Measurements from ENCODE around the gene RGS6.

The RGS6 gene

DNA sequence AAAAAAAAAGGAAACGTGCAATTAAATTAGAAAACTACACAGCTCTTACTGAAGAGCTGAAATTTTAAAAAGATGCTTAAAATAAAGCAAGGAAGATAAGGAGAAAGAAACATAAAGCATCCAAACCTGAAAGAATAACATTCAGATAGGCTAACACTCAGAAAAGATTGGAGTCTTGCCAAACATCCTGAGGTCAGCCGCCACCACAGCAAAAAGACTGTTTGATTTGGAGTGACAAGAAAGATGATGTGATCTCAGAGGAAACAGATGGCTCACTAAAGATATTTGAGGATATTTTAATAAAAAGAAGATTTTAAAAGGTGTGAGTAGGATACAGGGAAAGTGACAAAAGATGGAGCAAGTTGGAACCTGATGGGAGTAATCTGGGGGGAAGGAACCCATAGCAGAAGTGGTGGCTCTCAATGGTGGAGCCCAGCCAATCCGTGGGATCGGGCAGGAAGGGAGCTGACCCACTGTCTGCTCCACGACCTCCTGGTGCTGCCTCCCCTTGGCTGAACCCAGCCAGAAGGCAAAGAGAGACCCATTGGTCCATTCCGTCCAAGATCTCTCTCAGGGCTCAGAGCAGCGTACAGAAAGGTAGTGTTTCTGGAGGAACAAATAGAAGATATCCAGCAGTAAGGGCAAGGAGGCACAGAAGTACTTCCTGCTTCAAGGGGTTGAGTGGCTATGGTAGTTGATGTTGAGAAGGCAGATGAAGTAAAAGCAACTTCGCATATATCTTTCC, 469.6 kb downstream of the RGS6 start:
- H3K4me1 Mint-ChIP-seq (ENCODE audit: low read depth) = peaks cover 12% of the 10 kb centered on the region
- no peak overlapping the region for H3K4me3 Mint-ChIP-seq
- H3K27me3 Mint-ChIP-seq = peaks cover 59% of the 10 kb centered on the region
- H3K27ac Mint-ChIP-seq = no peak overlapping the region
- no peaks in the 10 kb centered on the region for H3K9me3 Mint-ChIP-seq
- H3K36me3 Mint-ChIP-seq (ENCODE audit: low read depth) = no peaks in the 10 kb centered on the region

DNA sequence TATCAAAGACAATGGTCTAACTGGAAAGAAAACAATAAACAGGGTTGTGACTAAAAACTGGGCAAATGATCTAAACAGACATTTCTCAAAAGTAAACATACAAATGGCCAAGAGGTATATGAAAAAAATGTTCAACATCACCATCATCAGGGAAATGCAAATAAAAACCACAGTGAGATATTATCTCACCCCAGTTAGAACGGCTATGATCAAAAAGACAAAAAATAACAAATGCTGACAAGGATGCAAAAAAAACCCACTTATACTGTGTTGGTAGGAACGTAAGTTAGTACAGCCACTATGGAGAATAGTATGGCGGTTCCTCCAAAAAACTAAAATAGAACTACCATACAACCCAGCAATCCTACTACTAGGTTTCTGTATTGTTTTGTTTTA, 470.1 kb downstream of the RGS6 start:
- H3K27ac Mint-ChIP-seq = no peak overlapping the region
- H3K36me3 Mint-ChIP-seq (ENCODE audit: low read depth) = no peaks in the 10 kb centered on the region
- H3K4me3 Mint-ChIP-seq = no peak overlapping the region
- no peaks in the 10 kb centered on the region for H3K9me3 Mint-ChIP-seq
- peaks cover 59% of the 10 kb centered on the region for H3K27me3 Mint-ChIP-seq
- peaks cover 12% of the 10 kb centered on the region for H3K4me1 Mint-ChIP-seq (ENCODE audit: low read depth)

DNA sequence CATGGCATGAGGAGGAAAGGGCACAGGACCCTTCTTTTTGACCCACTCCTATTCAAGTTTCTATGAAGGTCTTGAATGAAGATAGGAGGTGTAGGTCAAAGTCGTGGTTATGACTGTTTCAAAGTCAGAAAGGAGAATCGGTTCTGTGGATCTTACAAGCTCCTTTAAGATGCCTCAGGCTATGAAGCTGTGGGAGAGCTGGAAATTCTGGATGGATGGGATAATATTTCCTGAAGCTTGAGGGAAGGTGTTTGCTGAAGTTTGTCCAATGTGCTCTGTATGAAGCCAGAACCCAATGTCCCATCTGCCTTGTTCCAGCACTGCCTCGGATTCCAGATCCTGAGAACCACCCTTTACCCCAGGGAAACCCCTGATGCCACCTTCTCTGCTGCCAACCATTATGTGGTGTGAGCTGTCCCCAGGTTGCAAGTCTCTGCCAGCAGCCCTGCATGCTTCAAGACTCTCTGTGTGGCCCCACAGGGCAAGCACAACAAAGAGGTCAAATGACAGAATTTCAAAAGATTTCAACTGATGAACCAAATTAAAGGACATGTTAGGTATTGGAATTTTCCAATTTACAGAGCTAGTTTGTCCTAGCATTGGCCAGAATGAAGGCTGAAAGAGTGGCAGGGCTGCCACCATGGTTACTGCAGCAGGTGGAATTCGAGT, 472.0 kb downstream of the RGS6 start:
- no peak overlapping the region for H3K27ac Mint-ChIP-seq
- peaks cover 12% of the 10 kb centered on the region for H3K4me1 Mint-ChIP-seq (ENCODE audit: low read depth)
- H3K36me3 Mint-ChIP-seq (ENCODE audit: low read depth) = no peaks in the 10 kb centered on the region
- peaks cover 51% of the 10 kb centered on the region for H3K27me3 Mint-ChIP-seq
- H3K9me3 Mint-ChIP-seq = peaks cover 3% of the 10 kb centered on the region
- H3K4me3 Mint-ChIP-seq = no peak overlapping the region

DNA sequence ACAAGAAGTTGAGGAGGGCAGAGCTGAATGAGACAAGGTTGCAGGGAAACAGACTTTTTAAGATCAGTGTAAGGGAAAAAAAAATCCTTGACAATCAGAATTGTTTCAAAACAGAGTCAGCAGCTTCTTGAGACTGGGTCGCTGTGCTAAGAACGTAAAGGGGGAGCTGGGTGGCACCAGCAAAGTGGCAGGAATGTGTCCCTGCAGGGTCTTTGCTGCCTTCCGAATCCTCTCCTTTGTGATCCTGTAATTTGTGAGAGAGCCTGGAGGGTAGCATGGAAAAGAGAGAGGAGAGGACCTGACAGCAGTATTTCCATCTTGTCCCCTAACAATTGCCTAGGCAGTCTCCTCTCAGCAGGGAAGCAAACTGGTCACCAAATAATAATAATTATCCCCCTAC, 472.8 kb downstream of the RGS6 start:
- H3K27ac Mint-ChIP-seq = no peak overlapping the region
- H3K9me3 Mint-ChIP-seq = peaks cover 3% of the 10 kb centered on the region
- no peak overlapping the region for H3K4me3 Mint-ChIP-seq
- peaks cover 47% of the 10 kb centered on the region for H3K27me3 Mint-ChIP-seq
- H3K4me1 Mint-ChIP-seq (ENCODE audit: low read depth) = peaks cover 12% of the 10 kb centered on the region
- no peaks in the 10 kb centered on the region for H3K36me3 Mint-ChIP-seq (ENCODE audit: low read depth)

DNA sequence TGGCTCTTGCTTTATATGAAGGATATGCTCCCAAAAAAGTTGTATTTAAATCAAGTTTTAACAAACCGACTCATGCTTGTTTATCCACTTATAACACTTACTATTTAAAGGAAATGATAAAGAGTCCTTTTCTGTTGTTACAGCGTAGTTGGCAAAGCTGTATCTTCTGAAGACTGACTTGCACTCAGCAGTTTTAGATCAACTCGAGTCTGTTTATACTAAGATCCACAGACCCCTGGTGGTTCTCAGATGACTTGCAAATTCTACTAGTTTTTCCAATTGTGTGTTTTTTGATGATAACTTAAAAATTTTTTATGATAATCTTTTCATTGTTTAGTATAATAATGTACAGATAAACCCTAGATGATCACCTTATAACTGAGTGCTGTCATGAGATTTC, 475.8 kb downstream of the RGS6 start:
- Mint-ChIP-seq H3K27me3 (peaks cover 23% of the 10 kb centered on the region), H3K4me1 (ENCODE audit: low read depth) (no peaks in the 10 kb centered on the region), H3K27ac (no peak overlapping the region), H3K4me3 (no peak overlapping the region), H3K9me3 (peaks cover 8% of the 10 kb centered on the region), H3K36me3 (ENCODE audit: low read depth) (no peaks in the 10 kb centered on the region)

DNA sequence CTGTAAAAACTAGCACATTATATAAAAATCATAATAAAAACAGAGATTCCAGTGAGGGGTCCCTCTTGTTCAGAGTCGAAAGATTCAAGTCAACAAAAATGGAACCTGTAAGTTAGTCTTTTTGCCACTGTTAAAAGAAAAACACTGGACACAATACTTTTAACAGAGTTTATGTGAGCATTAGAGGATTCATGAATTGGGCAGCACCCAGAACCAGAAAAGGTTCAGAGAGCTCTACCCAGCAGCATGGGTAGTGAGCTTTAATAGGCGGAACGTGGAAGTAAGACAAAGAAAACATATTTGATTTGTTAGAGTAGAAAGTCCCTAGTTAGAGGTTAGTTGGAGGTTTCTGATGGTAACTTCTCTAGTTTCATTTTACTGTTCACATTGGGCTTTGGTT, 476.8 kb downstream of the RGS6 start:
- H3K27ac Mint-ChIP-seq = no peak overlapping the region
- H3K4me3 Mint-ChIP-seq = no peak overlapping the region
- peaks cover 17% of the 10 kb centered on the region for H3K27me3 Mint-ChIP-seq
- H3K9me3 Mint-ChIP-seq = peaks cover 8% of the 10 kb centered on the region
- no peaks in the 10 kb centered on the region for H3K4me1 Mint-ChIP-seq (ENCODE audit: low read depth)
- no peaks in the 10 kb centered on the region for H3K36me3 Mint-ChIP-seq (ENCODE audit: low read depth)

DNA sequence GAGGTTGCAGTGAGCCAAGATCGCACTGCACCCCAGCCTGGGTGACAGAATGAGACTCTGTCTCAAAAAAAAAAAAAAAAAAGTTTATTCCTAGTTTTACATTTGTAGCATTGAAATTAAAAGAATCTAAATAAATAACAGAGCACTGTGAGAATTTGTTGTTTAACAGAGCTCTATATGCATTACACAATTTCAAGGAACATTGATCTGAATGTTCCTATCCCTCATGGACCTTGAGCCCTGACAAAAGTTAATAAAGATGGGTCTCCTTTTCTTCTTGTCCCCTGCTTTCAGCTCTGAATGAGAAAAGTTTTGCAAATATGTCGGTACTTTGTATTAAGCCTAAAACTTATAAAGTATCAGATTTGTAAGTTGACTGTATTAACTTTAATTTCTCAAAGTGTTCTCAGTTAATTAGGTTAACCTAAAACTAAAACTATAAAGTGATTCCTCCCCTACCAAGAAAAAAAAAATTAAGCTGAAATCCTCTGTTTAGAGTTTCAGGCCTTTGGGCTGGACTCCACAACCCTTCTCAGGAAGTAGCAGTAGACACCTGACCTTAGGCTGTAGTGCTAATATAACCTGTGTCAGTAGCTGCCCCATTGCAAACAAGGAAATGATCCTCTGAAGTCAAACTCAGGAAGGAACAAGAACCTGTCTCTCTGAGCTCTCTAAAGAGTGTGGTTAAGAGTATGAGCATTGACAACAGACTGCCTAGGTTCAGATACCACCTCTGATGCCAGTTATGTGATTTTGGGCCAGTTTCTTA, 484.0 kb downstream of the RGS6 start:
- no peak overlapping the region for H3K27ac Mint-ChIP-seq
- no peak overlapping the region for H3K4me3 Mint-ChIP-seq
- peaks cover 19% of the 10 kb centered on the region for H3K27me3 Mint-ChIP-seq
- no peaks in the 10 kb centered on the region for H3K36me3 Mint-ChIP-seq (ENCODE audit: low read depth)
- H3K4me1 Mint-ChIP-seq (ENCODE audit: low read depth) = peaks cover 4% of the 10 kb centered on the region
- peaks cover 9% of the 10 kb centered on the region for H3K9me3 Mint-ChIP-seq

DNA sequence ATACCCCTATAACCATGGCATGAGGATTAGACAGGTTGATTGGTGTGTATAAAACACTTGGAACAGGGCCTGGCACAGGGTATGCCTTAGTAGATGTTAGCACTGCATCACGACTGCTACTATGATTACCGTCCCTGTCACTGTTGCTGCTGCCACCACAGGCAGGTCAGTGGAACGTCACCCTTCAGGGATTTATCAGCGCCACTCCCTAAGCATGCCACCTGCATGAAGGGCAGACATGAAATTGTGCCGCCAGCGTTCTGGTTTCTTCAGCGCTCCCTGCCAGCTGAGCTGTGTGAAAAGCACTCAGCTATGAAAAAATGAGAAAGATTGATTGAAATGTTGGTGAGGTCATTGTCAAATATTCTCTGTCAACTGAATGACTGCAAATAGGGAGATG, 484.7 kb downstream of the RGS6 start:
- Mint-ChIP-seq H3K27me3 (peaks cover 23% of the 10 kb centered on the region), H3K36me3 (ENCODE audit: low read depth) (no peaks in the 10 kb centered on the region), H3K9me3 (peaks cover 9% of the 10 kb centered on the region), H3K27ac (no peak overlapping the region), H3K4me3 (no peak overlapping the region), H3K4me1 (ENCODE audit: low read depth) (peaks cover 4% of the 10 kb centered on the region)

DNA sequence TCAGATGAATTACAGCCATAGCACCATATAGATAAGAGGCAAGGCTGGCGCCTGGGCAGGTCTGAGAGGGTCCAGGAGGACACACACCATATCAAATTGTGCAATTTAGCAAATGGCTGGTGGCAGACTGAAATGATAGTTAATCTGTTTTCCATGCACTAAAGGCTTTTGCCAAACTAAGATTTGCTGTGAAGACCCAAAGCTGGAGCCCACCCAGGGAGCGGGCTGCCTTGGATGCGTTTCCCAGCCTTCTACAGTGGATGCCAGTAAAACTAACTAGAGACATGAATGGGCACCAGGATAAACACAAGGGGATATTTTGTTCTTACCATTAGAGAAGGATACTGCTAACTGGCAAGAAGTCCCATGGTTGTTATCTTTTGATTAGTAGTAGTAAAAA, 486.6 kb downstream of the RGS6 start:
- Mint-ChIP-seq H3K4me1 (ENCODE audit: low read depth) (peaks cover 4% of the 10 kb centered on the region), H3K4me3 (no peak overlapping the region), H3K27ac (no peak overlapping the region), H3K36me3 (ENCODE audit: low read depth) (no peaks in the 10 kb centered on the region), H3K9me3 (peaks cover 8% of the 10 kb centered on the region), H3K27me3 (peaks cover 29% of the 10 kb centered on the region)

DNA sequence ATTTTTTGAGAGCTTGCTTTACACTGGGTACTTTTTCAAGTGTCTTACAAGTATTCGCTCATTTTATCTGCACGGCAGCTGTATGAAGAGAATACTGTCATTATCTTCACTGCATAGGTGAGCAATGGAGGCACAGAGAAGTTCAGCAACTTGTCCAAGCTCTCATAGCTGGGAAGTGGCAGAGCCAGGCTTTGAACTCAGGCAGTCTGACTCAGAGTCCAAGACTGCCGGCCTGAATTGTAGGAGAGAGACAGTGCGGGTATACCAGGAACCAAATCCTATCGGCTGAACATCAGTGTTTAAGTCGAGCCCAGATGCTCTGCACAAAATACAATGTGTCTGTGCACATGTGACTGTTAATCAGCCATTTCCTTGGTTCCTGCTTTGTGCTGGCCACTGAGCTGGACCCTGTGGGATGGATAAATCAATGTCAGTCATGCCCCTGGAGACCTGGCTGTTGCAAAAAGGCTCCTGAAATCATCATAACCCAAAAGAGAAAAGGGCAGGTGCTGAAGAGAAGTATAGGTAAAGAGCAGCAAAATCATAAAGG, 487.1 kb downstream of the RGS6 start:
- H3K27ac Mint-ChIP-seq = no peak overlapping the region
- H3K4me1 Mint-ChIP-seq (ENCODE audit: low read depth) = peaks cover 4% of the 10 kb centered on the region
- no peaks in the 10 kb centered on the region for H3K36me3 Mint-ChIP-seq (ENCODE audit: low read depth)
- H3K4me3 Mint-ChIP-seq = no peak overlapping the region
- peaks cover 5% of the 10 kb centered on the region for H3K9me3 Mint-ChIP-seq
- H3K27me3 Mint-ChIP-seq = peaks cover 30% of the 10 kb centered on the region

DNA sequence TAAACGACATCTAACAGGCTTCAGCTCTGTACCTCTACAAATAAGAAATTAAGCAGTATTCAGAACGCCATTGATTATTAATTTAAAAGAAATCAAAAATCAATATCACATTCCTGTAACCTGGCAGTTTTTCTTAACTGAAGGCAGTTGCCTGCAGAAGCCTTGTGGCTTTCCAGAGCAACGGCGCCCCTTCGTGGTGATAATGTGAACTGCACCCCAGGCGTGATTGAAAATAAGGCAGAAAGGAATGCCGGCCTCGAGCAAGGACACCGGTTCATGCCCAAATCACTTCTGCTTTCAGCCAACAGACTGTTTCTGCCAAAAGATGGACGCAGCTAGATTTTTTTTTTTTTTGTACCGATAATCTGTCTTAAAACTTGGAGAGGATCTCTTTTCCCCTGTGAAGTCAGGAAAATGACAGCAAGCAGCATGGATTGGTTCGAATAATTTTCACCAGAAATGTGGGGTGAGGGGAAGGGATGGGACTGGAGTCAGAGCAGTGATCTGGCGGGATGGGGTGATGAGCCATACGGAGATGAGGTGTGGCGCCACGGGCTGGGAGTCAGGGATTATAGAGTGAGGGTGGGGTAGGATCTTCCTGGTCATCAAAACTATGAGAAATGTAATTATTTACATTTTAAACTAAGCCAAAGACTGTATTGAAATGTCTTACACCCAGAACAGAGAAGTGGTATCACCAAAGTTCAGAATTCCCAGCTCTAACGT, 488.7 kb downstream of the RGS6 start:
- H3K36me3 Mint-ChIP-seq (ENCODE audit: low read depth) = no peaks in the 10 kb centered on the region
- peaks cover 20% of the 10 kb centered on the region for H3K27me3 Mint-ChIP-seq
- peaks cover 4% of the 10 kb centered on the region for H3K4me1 Mint-ChIP-seq (ENCODE audit: low read depth)

DNA sequence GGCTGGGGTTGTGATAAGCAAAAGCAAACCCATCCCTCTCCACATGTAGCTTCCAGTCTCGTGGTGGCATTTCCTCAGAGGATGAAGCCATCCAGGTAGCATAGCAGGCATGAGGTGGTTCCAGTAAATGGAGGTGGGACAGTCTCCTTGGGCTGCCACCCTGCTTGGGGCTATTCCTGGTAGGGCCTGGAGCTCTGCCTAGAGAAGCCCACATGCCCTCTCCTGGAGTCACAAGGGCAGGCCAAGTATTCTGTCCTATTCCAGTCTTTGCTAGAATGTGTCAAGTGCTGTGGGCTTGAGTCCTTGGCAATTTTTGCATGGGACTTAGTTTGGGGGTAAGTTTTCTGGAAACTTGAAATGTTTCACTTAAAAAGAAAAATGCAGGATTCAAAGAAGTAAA, 491.7 kb downstream of the RGS6 start:
- H3K27ac Mint-ChIP-seq = no peak overlapping the region
- peaks cover 30% of the 10 kb centered on the region for H3K27me3 Mint-ChIP-seq
- H3K4me1 Mint-ChIP-seq (ENCODE audit: low read depth) = peaks cover 4% of the 10 kb centered on the region
- peaks cover 15% of the 10 kb centered on the region for H3K9me3 Mint-ChIP-seq
- H3K36me3 Mint-ChIP-seq (ENCODE audit: low read depth) = peaks cover 7% of the 10 kb centered on the region
- no peak overlapping the region for H3K4me3 Mint-ChIP-seq

More for the DNA sequence above, 488.7 kb downstream of the RGS6 start:
- Mint-ChIP-seq H3K4me3 (no peak overlapping the region), H3K27ac (no peak overlapping the region), H3K9me3 (peaks cover 4% of the 10 kb centered on the region)

DNA sequence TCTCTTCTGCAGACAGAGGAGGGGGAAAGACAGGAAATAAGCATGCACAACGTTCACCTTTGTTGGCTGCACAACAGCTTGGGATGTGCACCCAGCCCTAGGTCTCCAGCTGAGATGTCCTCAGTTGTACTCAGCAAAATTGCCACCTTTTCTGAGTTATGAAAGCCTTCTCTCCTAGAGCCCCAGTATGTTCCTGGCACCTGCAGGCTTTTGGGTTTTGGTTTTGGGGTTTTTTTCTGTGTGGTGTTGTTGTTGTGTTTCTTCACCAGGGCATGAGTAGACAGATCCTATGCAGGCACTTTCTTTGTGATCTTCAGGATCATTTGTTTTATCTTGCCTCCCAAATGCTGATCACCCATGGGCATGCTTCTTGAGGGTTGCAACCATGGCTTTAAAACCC, 498.2 kb downstream of the RGS6 start:
- no peak overlapping the region for H3K27ac Mint-ChIP-seq
- H3K4me1 Mint-ChIP-seq (ENCODE audit: low read depth) = no peaks in the 10 kb centered on the region
- H3K36me3 Mint-ChIP-seq (ENCODE audit: low read depth) = peaks cover 7% of the 10 kb centered on the region
- peaks cover 16% of the 10 kb centered on the region for H3K9me3 Mint-ChIP-seq
- H3K27me3 Mint-ChIP-seq = peaks cover 14% of the 10 kb centered on the region
- H3K4me3 Mint-ChIP-seq = no peak overlapping the region

DNA sequence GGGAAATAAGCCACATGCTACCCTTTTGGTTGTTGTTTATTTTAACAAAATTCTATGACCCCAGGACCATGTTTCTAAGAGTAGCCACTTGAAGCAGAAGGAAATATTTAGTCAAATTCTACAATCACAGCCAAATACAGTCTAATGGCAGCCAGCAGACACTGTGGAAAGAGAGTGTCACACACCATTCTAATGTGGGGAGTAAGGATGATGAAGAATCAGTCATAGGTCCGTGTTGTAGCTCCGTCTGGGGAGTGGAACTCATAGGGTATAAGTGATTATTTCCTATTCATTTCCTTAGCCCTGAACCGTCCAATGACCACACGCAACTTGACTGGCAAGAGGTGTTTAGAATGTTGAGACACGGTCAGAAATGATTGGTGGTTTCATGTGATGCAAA, 500.5 kb downstream of the RGS6 start:
- H3K27me3 Mint-ChIP-seq = peaks cover 12% of the 10 kb centered on the region
- peaks cover 5% of the 10 kb centered on the region for H3K36me3 Mint-ChIP-seq (ENCODE audit: low read depth)
- no peak overlapping the region for H3K27ac Mint-ChIP-seq
- no peak overlapping the region for H3K4me3 Mint-ChIP-seq
- peaks cover 11% of the 10 kb centered on the region for H3K9me3 Mint-ChIP-seq
- no peaks in the 10 kb centered on the region for H3K4me1 Mint-ChIP-seq (ENCODE audit: low read depth)
